Body of pancreas (tissue), 4 donors: ENCODE measurements around the gene THEMIS.

ENCODE experiments used
- POLR2A ChIP-seq, 3 donors: fragments of 450-650 bp; IDR thresholded peaks; one replicate each; pipeline ENCODE4 v1.6.1; 2016; ENCODE audit warnings: antibody characterized with exemption in 3 of 3, mild to moderate bottlenecking in 2 of 3
- TF ChIP-seq, protein P1 (sequence below), 7 experiments: fragments of 450-650 bp in 4 of 7; fragments of 200-600 bp in 3 of 7; sonication (generic) in 3 of 7; IDR thresholded peaks; one replicate each; pipeline ENCODE4 v1.5.1; 2016 to 2019; ENCODE audit warnings: antibody characterized with exemption in 7 of 7

DNA sequence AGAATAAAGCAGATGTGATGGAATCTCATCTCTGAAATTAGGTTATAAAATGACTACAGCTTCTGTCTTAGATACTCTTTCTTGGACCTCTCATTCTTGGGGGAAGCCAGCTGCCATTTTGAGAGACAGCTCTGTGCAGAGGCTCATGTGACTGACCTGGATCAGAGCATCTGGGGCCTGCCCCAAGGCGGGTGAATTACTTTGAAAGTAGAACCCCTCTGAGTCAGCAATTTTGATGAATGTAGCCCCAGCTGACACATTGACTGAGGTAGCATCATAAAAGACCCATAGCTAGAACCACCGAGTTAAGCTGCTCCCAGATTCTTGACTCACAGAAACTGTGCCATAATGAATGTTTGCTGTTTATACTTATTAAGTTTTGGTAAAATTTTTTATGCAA, 124.5 kb downstream of the THEMIS start:
- TF ChIP-seq, protein P1, sequence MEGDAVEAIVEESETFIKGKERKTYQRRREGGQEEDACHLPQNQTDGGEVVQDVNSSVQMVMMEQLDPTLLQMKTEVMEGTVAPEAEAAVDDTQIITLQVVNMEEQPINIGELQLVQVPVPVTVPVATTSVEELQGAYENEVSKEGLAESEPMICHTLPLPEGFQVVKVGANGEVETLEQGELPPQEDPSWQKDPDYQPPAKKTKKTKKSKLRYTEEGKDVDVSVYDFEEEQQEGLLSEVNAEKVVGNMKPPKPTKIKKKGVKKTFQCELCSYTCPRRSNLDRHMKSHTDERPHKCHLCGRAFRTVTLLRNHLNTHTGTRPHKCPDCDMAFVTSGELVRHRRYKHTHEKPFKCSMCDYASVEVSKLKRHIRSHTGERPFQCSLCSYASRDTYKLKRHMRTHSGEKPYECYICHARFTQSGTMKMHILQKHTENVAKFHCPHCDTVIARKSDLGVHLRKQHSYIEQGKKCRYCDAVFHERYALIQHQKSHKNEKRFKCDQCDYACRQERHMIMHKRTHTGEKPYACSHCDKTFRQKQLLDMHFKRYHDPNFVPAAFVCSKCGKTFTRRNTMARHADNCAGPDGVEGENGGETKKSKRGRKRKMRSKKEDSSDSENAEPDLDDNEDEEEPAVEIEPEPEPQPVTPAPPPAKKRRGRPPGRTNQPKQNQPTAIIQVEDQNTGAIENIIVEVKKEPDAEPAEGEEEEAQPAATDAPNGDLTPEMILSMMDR (IDR thresholded peaks at IDR 0.05): no peak
- no peak for TF ChIP-seq POLR2A (IDR thresholded peaks at IDR 0.05)
